Muscle of back (tissue), 11 donors: ENCODE measurements around the gene COL6A1. TPM values are rescaled to one million over a fixed set of nuclear protein-coding genes. Genes with fewer than 3 reads are reported as not detected.
"Not testable (repeated sequence)": the region's sequence is repeated elsewhere in the genome, so short reads cannot be mapped to it uniquely, and the experiment has no call there.

Source experiments
- DNase-seq, 3 donors: peaks; one replicate each; pipeline versions ENCODE4 v3.0.0 to v3.0.0-alpha.2; 2013
- polyA plus RNA-seq, 10 donors: library from polyadenylated mRNA; unstranded; fragments of 120-200 nt; gene quantifications; one replicate each; pipeline ENCODE4 v1.2.1, GENCODE V29; 2013; ENCODE audit not compliant: insufficient read length in 10 of 10

The COL6A1 gene
- polyA plus RNA-seq, 10 donors = 338 to 664 (median 502) TPM

DNA sequence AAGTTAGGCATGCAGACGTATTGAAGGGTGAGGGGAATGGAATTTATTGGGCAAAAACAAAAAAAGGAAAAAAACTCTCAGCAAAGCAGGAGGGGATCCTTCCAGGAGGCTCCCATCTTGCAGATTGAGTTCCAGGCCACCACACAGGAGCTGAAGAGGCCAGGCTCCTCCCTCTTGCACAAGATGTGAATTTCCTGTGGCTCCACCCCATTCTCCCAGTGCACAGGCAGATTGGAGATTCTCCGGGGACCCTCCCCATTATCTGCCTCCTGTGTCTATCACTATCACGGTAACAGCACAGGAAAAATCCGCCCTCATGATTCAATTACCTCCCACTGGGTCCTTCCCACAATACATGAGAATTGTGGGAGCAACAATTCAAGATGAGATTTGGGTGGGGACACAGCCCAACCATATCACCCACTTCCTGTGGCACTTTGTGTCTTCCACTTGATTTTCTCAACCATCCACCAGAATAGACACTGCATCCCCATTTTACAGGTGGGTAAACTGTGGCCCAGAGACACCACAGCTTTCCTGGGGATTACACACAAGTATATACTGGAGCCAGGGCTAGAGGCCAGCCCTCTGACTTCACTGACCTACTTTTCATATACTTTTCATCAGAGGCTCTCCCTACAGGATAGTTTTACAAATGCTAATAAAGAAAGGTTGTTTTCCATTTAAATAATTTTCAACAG lies 18.9 kb upstream of the COL6A1 start:
- no peak for DNase-seq

DNA sequence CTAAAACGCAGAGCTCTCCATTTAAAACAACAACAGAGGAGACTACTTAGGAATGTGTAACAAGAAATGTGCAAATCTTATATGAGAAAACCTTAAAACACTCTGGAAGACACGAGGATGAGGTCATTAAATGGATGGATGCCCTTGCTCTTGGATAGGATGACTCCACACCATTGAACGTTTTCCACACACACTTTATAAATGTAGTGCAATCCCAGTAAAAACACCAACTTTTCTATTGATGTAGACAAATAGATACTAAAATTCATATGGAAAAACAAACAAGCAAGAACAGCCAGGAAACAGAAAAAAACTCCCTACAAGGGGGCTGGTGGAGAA lies 18.4 kb upstream of the COL6A1 start:
- peak in 2 of 3 donors; percentile 90 to 92 for DNase-seq

DNA sequence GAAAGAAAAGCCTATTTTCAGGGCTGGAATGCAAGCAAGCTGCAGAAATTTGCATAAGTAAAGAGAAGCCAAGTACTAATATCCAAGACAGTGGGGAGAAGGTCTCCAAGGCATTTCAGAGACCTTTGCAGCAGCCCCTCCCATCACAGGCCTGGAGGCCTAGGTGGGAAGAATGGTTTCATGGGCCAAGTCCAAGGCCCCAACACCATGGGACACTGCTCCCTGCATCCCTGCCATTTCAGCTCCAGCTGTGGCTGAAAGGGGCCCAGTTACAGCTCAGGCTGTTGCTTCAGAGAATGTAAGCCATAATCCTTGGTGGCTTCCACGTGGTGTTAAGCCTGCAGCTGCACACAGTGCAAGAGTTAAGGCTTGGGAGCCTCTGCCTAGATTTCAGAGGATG lies 16.9 kb upstream of the COL6A1 start:
- DNase-seq = peak in 1 of 3 donors; percentile 76

DNA sequence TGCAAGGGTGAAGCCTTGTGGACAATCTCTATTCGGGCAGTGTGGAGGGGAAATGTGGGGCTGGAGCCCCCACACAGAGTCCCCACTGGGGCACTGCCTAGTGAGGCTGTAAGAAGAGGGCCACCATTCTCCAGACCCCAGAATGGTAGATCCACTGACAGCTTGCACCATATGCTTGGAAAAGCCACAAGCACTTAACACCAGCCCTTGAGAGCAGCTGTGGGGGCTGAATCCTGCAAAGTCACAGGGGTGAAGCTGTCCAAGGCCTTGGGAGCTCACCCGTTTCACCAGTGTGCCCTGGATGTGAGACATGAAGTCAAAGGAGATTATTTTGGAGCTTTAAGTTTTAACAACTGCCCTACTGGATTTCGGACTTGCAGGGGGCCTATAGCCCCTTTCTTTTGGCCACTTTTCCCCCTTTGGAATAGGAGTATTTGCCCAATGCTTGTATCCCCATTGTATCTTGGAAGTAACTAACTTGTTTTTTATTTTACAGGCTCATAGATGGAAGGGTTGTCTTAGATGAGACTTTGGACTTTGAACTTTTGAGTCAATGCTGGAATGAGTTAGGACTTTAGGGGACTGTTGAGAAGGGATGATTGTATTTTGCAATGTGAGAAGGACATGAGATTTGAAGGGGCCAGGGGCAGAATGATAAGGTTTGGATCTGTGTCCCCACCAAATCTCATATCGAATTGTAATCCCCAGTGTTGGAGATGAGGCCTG lies 16.3 kb upstream of the COL6A1 start:
- DNase-seq = no peak

DNA sequence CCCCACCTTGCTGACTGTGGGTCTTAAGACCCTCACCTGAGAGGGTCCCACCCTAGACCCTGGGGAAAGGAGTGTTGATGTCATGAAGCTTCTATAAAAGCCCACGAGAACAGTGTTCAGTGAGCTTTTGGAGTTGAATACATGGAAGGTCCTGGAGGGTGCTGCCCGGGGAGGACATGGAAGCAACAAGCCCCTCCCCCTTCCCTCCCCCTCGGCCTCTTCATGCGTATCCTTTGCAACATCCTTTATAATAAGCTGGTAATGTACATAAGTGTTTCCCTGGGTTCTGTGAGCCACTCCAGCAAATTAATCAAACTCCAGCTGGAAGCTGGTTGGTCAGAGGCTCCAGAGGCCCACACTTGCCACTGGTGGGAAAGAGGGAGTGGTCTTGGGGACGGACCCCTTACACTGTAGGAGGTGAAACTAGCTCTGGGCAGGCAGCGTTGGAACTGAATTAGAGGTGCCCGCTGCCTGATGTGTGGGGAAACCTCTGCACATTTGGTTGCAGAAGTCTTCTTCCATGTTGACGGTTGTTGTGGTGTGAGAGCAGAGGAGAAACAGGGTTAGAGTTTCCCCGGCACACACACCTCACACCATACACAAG lies 14.7 kb upstream of the COL6A1 start:
- no peak for DNase-seq

DNA sequence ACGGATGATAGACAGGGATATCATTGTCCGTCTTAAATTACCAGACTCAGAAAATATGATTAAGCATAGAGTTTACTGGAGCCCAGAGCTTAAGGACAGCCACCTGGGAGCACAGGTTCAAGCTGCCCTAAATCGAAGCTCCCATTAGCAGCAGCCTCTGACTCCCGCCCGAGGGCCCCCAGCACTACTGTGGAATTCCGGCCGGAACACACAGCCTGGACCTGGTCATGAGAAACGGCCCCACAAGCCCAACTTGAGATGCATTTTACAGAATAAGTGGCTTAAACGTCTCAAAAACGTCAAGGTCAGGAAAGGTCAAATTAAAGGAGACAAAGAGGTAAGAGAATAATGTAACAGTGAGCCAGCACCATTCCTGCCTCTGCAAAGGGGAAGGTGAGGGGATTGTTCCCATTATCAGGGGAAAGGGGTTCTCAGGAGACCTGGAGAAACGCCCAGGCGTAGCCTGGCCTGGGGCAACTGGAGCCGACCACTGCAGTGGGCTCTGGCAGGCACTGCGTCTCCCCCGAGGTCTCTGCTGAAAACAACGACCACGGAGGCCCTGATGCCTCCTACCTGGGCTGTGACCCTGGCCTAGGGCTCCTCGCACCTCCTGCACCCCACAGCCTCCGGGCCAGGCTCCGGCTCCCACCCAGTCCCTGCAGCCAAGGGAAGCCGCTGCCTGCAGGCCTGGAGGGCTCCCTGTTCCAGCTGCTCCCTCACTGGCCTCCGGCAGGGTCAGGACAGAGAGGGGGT lies 11.5 kb upstream of the COL6A1 start:
- DNase-seq = no peak

DNA sequence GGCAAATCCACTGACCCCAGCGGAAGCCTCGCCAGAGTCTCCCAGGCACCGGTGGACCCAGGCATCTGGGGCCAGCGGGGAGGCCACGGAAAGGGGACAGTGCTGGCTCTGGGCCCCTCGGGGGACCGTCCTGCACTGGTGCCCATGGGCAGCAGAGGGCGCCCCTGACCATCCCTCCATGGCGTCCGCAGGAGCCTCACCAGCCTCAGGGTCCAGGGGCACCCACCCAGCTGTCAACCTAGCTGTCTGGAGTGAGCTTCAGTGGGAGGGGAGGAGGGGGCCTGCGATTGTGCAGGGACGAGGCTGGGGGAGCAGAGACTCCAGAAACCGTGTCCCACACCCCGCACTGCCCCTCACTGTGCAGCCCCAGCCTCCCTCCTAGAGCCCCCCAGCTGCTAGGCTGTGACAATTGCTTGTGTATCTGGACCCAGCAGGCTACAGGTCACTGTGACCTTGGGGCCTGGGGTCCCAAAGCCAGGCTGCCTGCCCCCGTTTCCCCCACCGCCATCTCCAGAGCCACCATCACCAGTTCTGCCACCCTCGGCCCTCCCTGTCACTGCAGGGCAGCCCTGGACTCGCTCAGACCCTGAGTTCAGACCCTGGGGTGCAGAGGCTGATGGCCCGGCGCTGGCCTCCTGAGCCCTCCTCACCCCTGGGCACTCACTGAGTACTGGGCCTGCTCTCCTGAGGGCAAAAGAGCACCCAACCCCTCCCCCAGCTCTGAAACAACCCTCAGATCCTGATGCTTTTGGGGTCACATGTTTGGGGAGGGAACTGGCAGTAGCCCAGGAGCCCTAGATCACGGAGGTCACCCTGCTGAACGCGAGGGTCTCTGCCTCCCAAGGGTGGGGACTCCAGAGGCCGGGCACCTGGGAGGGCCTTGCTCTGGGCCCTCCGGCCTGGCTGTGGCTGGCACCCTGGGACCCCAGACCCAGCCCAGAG lies 10.6 kb upstream of the COL6A1 start:
- peak in 2 of 3 donors; percentile 70 to 88 for DNase-seq

DNA sequence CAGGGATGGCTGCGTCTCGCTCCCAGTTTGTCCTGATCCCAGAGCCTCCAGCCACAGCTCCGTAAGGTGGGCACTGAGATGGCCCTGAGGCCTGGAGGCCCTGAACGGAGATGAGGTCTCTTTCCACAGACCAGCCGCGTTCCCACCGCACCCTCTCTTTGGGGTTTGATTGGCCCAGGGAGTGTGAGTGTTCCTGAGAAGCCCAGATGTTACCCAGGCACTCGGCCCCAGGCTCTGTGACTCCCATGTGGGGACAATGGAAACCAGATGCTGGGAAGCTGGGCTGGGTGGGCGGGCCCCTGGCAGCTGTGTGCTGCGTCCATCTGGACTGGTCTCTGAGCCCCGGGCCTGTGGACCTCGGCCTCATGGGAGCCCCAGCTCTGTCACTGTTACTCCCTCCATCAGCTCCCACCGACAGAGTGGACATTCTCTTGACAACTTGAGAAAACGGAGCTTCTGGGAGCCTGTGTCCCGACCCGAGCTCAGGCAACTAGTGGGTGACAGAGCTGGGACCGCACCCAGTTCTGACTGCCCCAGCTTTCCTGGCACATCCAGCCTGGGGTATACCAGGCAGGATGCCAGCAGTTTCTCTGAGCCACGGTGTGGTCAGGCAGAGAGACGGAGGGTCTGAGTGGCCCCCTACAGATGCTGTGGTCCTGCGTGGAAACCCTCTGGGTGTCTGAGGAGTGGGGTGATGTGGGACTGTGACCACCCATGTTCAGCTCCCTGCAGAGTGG lies 9.8 kb upstream of the COL6A1 start:
- peak; percentile 76 to 92 (median 88) for DNase-seq

DNA sequence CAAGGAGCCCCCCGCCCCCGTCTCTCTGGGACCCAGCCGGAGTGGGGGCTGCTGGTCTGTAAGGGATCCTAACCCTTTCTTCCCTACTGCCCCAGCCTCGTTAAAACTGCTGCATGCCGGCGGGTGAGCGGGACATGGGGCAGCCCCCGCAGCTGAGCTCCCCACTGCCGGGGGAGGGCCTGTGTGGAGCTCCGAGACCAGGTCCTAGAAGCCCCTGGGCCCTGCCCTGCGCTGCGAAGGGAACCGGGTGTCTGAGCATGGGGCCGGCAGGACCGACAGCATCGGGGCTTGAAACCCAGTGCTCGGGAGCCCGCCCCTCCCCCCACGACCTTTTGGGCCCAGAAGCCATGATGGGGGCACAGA lies 9.2 kb upstream of the COL6A1 start:
- peak in 2 of 3 donors; percentile 63 to 91 for DNase-seq

DNA sequence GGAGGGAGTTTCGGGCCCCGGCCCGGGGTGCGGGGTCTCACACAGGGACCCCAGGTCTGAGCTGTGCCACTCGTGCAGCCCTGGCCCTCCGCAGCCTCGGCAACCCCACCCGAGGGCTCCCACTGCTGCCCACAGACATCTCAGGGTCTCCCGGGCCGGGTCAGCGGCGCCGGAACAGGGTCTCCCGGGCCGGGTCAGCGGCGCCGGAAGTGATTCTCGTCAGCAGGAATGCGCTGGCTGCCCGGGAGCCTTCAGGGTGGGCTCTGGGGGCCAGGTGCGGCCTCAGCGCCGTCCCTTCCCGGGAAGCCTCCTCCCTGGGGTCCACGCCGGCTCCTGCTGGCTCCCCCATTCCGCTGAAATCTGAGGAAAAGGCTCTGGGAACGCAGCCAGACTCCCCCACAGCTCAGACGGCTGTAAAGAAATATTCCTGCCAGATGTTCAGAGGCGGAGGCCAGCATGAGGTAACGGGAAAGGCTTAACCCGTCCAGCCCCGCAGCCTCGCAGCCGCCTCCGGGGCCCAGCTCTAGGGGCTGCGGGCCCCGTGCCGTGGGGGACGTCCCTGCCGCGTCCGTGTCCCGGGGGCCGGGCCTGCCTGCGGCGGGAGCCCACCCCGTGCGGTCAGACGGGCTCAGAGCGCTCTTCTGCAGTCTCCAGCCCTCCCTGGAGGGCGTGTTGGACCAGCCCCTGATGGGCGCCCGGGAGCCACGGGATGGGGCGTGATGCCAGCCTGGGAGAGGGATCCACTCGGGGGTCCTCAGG lies 8.7 kb upstream of the COL6A1 start:
- peak; percentile 95 to 99 (median 98) for DNase-seq

DNA sequence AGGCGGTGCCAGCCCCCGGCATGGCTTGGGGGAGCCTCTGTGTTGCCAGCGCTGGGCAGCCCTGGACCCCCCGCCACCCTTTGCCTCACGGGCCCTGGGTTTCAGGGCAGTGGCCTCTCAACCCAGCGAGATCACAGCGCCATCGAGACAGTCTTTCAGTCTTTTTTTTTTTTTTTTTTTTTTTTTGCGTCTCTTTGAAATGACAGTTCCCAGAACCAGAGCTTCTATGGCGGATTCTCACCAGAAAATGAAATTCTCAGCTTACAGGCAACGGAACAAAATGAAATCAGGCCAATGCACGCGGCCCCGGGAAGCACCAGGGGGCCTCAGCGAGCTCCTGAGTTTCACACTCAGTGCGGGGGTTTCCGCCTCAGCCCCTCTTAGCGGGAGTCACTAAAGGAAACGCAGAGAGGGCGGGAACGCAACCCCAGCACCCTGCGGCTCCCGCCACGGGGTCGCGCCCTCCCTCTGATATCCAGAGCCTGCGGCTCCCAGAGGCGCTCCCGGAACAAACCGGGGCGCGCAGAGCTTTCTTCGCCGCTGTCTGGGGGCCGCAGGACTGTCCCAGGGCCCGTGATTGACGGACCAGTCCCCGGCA lies 8.0 kb upstream of the COL6A1 start:
- DNase-seq = peak; percentile 91 to 97 (median 93)

DNA sequence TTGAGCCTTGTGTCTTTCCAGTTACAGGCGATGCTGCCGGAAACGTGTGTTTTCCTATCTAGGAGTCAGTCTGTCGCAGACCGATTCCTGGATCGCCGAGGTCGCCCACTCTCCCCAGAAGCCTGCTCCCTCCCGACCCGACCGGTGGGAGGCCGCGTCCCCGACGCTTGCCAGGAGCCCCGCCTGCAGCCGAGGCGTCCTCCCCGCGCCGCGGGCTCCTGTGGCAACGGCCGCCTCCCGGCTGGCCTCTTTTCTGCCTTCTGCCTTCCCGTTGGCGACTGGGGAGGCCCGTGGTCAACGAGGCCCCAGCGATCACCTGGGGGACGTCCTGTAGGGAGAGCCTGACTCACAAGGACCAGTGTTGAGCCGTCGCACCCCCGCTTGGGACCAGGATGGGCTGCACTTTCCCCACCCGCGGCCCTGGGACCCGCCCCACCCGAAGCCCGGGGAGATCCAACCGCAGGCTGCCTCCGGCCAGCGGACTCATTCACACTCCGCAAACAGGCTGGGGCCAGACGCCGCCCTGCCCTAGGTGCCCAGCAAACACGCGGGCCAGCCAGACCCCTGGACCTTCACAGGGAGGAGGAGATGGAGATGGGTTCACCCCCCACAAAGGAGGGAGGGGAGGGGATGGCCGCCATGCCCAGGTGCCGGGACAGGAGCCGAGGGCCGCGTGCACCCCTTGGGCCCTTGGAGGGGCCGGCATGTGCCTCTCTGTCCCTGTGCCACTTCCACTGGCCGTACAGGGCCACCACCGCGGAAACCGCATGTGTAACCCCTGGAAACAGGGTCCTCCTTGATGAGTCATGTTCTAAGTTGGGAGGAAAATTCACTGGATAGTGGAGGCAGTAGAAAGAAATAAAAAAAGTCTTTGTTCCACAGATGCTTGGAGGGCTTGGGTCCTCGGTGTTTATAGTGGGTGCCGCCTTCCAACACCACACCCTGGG lies 7.2 kb upstream of the COL6A1 start:
- peak in 1 of 3 donors; percentile 89 for DNase-seq

DNA sequence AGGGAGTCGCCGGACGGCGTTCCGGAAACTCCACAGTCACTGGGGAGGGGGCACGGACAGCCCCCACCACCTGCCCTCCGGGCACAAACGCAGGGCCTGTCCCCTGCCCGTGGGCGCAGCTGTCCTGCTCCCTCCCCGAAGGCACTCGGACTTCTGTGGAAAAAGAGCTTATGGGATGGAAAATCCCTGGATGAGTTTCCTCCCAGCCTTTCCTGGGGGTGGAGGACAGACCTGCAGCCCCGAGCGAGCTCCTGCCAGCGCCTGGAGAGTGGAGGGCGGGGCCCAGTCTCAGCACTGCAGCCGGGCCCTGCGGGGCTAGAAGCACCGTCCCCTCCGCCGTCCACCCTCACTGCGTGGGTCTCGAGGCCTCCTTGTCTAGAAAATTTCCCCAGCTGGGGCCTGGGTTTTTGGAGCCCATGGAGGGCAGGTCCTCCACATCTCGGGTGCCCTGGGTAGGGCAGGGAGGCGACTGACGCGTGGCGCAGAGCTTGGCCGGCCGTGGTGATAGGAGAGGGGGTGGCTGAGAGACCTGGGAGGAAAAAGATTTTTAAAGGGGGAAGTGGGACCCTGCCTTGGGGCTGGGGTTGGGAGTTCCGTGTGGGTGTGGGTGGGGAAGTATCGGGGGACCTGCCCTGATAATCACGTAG lies 6.4 kb upstream of the COL6A1 start:
- peak in 1 of 3 donors; percentile 70 for DNase-seq

DNA sequence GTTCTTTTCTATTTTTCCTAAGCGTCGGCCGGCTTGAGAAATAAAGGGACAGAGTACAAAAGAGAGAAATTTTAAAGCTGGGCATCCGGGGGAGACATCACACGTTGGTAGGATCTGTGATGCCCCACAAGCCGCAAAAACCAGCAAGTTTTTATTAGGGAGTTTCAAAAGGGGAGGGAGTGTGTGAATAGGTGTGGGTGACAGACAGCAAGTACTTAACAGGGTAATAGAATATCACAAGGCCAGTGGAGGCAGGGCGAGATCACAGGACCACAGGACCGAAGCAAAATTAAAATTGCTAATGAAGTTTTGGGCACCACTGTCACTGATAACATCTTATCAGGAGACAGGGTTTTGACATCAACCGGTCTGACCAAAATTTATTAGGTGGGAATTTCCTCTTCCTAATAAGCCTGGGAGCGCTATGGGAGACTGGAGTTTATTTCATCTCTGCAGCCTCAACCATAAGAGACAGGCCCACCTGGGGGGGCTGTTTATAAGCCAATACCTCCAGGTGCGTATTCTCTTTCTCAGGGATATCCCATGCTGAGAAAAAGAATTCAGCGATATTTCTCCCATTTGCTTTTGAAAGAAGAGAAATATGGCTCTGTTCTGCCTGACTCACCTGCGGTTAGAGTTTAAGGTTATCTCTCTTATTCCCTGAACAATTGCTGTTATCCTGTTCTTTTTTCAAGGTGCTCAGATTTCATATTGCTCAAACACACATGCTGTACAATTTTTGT lies 5.7 kb upstream of the COL6A1 start:
- not testable (repeated sequence) for DNase-seq

DNA sequence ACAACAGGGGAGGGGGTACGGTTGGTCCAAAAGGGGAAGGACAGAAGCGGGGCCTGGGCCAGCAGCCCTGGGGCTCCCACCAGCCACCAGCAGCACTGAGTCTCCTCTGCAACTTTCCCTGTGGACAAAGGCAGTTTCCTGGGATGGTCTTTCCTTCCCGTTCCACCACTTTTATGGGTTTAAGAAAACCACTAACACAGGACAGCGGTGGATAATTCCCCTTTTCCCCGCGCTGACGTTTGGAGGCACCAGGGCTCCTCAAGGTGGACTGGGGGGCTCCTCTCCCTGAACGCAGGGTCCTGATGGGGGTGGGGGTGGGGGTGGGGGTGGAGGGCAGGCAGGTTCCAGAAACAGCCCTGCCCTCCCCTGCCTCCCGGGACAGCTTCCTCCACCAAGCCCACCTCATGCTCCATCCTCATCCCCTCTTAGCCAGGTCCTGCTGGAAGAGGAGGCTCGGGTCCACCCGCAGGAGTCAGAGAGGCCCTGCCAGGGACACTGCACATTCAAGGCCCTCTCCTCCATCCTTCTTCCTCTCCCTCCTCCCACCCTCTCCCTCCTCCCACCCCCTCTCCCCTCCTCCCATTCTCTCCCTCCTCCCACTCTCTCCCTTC lies 4.8 kb upstream of the COL6A1 start:
- DNase-seq = no peak

DNA sequence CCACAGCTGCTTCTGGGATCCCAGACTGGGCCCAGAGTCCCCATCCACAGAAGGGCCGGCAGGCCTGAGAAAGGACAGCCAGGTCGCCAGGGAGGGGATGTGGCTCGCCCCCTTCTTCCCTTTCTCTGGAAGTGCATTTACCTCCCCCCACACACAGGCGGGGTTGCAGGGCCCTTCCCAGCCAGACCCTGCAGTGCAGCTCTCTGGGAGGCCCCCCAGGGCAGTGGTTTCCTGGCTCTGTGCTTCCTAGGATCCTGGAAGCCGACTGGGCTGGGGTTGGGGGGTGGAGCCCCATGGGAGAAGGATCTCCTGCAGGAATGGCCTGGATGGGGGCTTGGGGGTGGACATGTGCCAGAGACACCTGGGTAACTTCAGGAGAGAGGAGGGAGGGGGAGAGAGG lies 4.2 kb upstream of the COL6A1 start:
- DNase-seq = peak in 1 of 3 donors; percentile 78
